ENCODE results near the gene ELOVL3. TPM values are rescaled to one million over a fixed set of nuclear protein-coding genes. Genes with fewer than 3 reads are reported as not detected.

ELOVL3 gene
- total and polyA plus RNA-seq, 2 experiments from 2014 or later = 0.59 TPM; not detected in 1

GRCh38 chr10:102211615-102212299 is 14.3 kb upstream of the ELOVL3 start:
- Histone ChIP-seq H3K4me1 (ENCODE audit: insufficient read depth) (no peaks in the 10 kb centered on the region), H2AFZ (no peak overlapping the region), H3K27ac (ENCODE audit: low read depth) (no peak overlapping the region), H3K4me2 (no peak overlapping the region), H3F3A (replicated peaks; ENCODE audit: low read depth) (no peaks in the 10 kb centered on the region), H3K27me3 (ENCODE audit: insufficient read depth) (no peaks in the 10 kb centered on the region), H3K9me2 (ENCODE audit: insufficient read depth) (no peaks in the 10 kb centered on the region), H3K79me2 (replicated peaks; ENCODE audit: insufficient read depth) (no peaks in the 10 kb centered on the region), H3K36me3 (ENCODE audit: insufficient read depth) (no peaks in the 10 kb centered on the region), H4K20me1 (replicated peaks; ENCODE audit: insufficient read depth) (no peaks in the 10 kb centered on the region), H3K4me3 (no peak overlapping the region)
- ATAC-seq (no peak), DNase-seq (ENCODE audit: low spot score) (no peak)
- no peaks in the 10 kb centered on the region for H3K4me1 Mint-ChIP-seq
- H3K27ac Mint-ChIP-seq = no peak overlapping the region
- H3K27me3 Mint-ChIP-seq (ENCODE audit: insufficient read depth, low read depth, poor library complexity) = peaks cover 13% of the 10 kb centered on the region
- H3K4me3 Mint-ChIP-seq = no peak overlapping the region
- H3K9me3 Mint-ChIP-seq = peaks cover 3% of the 10 kb centered on the region; the same call in 1 of the 3 replicates
- no peaks in the 10 kb centered on the region for H3K36me3 Mint-ChIP-seq (ENCODE audit: low read depth)
- TF ChIP-seq ZNF114 (CRISPR knock-in tag; IDR thresholded peaks at IDR 0.05) (no peak), CTCF (conservative IDR thresholded peaks at IDR 0.05; ENCODE audit: low read depth in 2 of 2) (no peak), NANOG (IDR thresholded peaks at IDR 0.05; ENCODE audit: borderline replicate concordance) (no peak), ETS1 (IDR thresholded peaks at IDR 0.05) (no peak), STAT1 (IDR thresholded peaks at IDR 0.05; ENCODE audit: unreplicated experiment) (no peak), POLR2AphosphoS5 (IDR thresholded peaks at IDR 0.05; ENCODE audit: low read depth) (no peak), EZH2 (IDR thresholded peaks at IDR 0.05; ENCODE audit: low read depth, unreplicated experiment) (no peak), ZNF462 (CRISPR knock-in tag; IDR thresholded peaks at IDR 0.05) (no peak), ZNF331 (CRISPR knock-in tag; IDR thresholded peaks at IDR 0.05; ENCODE audit: low read depth) (no peak), REST (IDR thresholded peaks at IDR 0.05; ENCODE audit: unreplicated experiment) (no peak), CREB1 (CRISPR knock-in tag; IDR thresholded peaks at IDR 0.05; ENCODE audit: low read depth) (no peak), EZH2phosphoT487 (IDR thresholded peaks at IDR 0.05; ENCODE audit: unreplicated experiment) (no peak), JUNB (IDR thresholded peaks at IDR 0.05; ENCODE audit: unreplicated experiment) (no peak)

Data from GM23338 (cell line).